ENCODE results near the gene TAP2. TPM values are rescaled to one million over a fixed set of nuclear protein-coding genes. Genes with fewer than 3 reads are reported as not detected.
A peak's percentile ranks its signal among the peaks of the same experiment; 100 is the strongest.

TAP2 gene
- total RNA-seq, 1 donor from 2014 or later: 56.4 TPM

DNA sequence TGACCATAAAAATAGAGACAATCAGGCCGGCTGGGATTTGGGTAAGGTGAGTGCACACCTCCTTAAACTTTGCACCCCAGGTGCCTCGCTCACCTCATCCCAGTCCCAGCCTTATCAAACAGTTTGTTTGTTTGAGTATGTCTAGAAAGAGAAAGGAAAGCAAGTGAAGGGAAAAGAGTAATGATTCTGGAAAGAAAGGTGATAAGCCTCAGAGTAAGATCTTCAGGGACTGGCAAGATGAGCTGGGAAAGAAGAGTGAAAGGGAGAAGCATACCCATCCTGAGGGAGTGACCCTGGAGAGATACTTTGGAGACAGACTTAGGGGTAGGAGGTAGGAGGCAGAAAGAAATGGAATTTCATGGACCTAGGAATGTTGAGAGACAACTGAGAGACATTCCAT, 1.7 kb downstream of the TAP2 start:
- H3K36me3 ChIP-seq: peaks cover 60% of the 10 kb centered on the region
- DNase-seq (no peak), ATAC-seq (no peak)
- H3K9me3 ChIP-seq: no peaks in the 10 kb centered on the region
- no peak overlapping the region for H3K4me3 ChIP-seq
- no peak overlapping the region for H3K27ac ChIP-seq
- H3K27me3 ChIP-seq: no peaks in the 10 kb centered on the region
- peaks cover 16% of the 10 kb centered on the region for H3K4me1 ChIP-seq
- TF ChIP-seq, protein P1, sequence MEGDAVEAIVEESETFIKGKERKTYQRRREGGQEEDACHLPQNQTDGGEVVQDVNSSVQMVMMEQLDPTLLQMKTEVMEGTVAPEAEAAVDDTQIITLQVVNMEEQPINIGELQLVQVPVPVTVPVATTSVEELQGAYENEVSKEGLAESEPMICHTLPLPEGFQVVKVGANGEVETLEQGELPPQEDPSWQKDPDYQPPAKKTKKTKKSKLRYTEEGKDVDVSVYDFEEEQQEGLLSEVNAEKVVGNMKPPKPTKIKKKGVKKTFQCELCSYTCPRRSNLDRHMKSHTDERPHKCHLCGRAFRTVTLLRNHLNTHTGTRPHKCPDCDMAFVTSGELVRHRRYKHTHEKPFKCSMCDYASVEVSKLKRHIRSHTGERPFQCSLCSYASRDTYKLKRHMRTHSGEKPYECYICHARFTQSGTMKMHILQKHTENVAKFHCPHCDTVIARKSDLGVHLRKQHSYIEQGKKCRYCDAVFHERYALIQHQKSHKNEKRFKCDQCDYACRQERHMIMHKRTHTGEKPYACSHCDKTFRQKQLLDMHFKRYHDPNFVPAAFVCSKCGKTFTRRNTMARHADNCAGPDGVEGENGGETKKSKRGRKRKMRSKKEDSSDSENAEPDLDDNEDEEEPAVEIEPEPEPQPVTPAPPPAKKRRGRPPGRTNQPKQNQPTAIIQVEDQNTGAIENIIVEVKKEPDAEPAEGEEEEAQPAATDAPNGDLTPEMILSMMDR (IDR thresholded peaks at IDR 0.05): no peak
- intact Hi-C loops (cut with DNase I): no loop called here

DNA sequence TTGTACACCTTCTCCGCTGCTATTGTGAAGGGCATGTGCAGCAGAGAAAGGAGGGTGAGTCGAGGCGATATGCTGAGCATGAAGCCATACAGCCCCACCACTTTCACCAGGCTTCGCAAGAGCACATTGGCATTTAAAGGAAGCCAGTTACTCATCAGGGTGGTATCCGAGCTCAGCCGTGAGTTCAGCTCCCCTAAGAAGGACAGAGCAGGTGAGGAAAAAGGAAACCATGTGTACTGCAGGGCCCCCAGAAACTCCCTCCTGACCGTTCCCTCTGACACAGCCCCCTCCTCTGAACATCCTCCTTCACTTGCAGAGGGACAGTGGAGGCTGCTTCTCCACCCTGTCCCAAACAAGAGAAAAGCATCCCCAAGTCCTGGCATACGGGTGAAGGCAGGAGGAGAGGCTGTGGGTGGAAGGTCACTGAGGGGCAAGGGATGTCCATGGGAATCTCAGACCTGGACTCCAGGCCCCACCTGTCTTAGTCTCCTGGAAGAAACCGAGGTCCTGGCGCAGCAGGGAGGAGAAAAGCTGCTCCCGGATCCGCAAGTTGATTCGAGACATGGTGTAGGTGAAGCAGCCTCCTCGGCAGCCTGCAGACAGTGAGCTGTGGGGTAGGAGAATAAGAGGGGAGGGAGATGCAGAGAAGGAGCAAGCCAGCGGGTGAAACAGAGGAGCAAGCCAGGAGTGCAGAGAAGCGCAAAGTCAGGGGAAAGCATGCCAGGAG, 3.2 kb downstream of the TAP2 start:
- Histone ChIP-seq H3K36me3 (peaks cover 60% of the 10 kb centered on the region), H3K4me3 (no peak overlapping the region), H3K9me3 (no peaks in the 10 kb centered on the region), H3K27ac (no peak overlapping the region), H3K4me1 (peaks cover 16% of the 10 kb centered on the region), H3K27me3 (no peaks in the 10 kb centered on the region)
- no peak for DNase-seq
- TF ChIP-seq, protein P1 (IDR thresholded peaks at IDR 0.05): no peak
- no peak for ATAC-seq
- intact Hi-C loops (cut with DNase I): no loop called here

DNA sequence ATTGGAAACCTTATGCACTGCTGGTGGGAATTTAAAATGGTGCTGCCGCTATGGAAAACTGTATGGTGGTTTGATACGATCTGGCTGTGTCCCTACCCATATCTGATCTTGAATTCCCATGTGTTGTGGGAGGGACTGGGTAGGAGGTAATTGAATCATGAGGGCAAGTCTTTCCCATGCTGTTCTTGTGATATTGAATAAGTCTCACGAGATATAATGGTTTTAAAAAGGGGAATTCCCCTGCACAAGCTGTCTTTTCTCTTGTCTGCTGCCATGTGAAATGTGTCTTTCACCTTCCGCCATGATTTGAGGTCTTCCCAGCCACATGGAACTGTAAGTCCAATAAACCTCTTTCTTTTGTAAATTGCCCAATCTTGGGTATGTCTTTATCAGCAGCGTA, 4.9 kb downstream of the TAP2 start:
- intact Hi-C loops (cut with DNase I): no loop called here
- ATAC-seq: no peak
- Histone ChIP-seq H3K9me3 (no peaks in the 10 kb centered on the region), H3K36me3 (peaks cover 72% of the 10 kb centered on the region), H3K4me3 (no peak overlapping the region), H3K27me3 (no peaks in the 10 kb centered on the region), H3K4me1 (peaks cover 16% of the 10 kb centered on the region), H3K27ac (no peak overlapping the region)
- DNase-seq: no peak
- TF ChIP-seq, protein P1 (IDR thresholded peaks at IDR 0.05): no peak

DNA sequence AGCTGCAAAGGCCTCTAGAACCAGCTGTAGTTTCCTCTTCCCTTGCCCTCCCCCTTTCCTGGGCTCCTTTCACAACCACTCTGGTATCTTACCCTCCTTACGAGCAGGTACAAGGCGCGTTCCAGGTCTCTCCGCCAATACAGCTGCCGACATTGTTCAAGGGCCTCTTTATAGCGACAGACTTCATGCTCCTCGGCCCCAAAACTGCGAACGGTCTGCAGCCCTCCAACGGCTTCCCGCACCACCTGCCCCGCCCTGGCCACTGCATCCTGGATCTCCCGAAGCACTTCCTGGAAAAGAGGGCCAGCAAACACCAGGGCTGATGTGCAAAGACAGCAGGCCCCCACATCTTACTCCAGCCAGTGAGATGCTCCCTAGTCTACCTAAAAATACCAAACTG, 6.0 kb downstream of the TAP2 start:
- H3K4me1 ChIP-seq: peaks cover 11% of the 10 kb centered on the region
- ATAC-seq (no peak), DNase-seq (no peak)
- H3K9me3 ChIP-seq: no peaks in the 10 kb centered on the region
- no peaks in the 10 kb centered on the region for H3K27me3 ChIP-seq
- no peak overlapping the region for H3K4me3 ChIP-seq
- intact Hi-C loops (cut with DNase I): no loop called here
- H3K36me3 ChIP-seq: peaks cover 77% of the 10 kb centered on the region
- TF ChIP-seq, protein P1 (IDR thresholded peaks at IDR 0.05): no peak
- H3K27ac ChIP-seq: no peak overlapping the region

DNA sequence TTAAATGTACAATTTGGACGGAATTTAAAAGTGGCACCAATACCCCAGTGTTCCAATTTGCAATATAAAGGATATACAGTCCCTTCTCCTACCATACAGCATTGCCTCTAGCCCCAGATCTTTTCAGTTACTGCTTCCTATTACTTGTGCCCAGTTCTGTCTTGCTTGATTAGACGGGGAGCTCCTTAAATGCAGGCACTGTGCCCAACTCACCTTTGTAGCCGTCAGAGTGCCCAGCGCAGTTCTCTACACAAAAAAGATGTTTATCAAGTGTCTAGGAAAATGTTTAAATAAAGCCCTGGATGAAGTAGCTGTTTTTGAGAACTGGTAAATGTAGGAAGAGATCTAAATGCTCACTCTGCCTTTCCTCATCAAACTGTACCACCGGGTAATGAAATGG, 7.6 kb downstream of the TAP2 start:
- H3K9me3 ChIP-seq: no peaks in the 10 kb centered on the region
- no peak overlapping the region for H3K4me3 ChIP-seq
- ATAC-seq (no peak), DNase-seq (no peak)
- intact Hi-C loops (cut with DNase I): no loop called here
- H3K27ac ChIP-seq: no peak overlapping the region
- H3K27me3 ChIP-seq: no peaks in the 10 kb centered on the region
- peaks cover 69% of the 10 kb centered on the region for H3K36me3 ChIP-seq
- no peaks in the 10 kb centered on the region for H3K4me1 ChIP-seq
- TF ChIP-seq, protein P1 (IDR thresholded peaks at IDR 0.05): no peak

DNA sequence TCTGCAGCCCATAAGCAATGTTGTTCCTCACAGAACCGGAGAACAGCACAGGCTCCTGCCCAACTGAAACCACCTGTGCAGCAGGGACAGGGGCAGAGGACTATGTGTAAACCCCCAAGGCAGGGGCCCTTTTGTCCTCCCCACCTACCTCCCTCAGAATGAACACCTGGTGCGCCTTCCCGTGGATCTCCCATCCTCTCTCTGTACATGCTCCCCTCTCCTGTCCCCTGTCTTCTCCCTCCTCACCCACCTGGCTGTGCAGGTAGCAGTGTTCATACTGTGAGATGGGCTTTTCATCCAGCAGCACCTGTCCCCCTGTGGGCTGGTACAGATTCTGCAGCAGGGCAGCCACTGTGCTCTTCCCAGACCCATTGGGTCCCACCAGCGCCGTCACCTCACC, 8.5 kb downstream of the TAP2 start:
- Histone ChIP-seq H3K4me3 (no peak overlapping the region), H3K27ac (no peak overlapping the region), H3K36me3 (peaks cover 60% of the 10 kb centered on the region), H3K9me3 (no peaks in the 10 kb centered on the region), H3K4me1 (no peaks in the 10 kb centered on the region), H3K27me3 (no peaks in the 10 kb centered on the region)
- TF ChIP-seq, protein P1 (IDR thresholded peaks at IDR 0.05): no peak
- ATAC-seq (peak; percentile 10), DNase-seq (no peak)
- intact Hi-C loops (cut with DNase I): no loop called here

Measured in upper lobe of right lung (tissue), 1 donor.